ENCODE results near the gene COMMD6. TPM values are rescaled to one million over a fixed set of nuclear protein-coding genes. Genes with fewer than 3 reads are reported as not detected.

COMMD6 gene
- total RNA-seq, 3 donors from 2014 or later (not counting 1 experiment from before 2014, with no cell fraction given): 111 to 149 (median 118) TPM

- Mint-ChIP-seq H3K27ac (no peak overlapping the region), H3K9me3 (peaks cover 0 to 3% of the 10 kb centered on the region in 2 donors), H3K36me3 (peaks cover 16% of the 10 kb centered on the region), H3K27me3 (ENCODE audit: low read depth in 2 of 2) (no peaks in the 10 kb centered on the region), H3K4me3 (no peak overlapping the region), H3K4me1 (peaks cover 0 to 4% of the 10 kb centered on the region in 2 donors)
- ATAC-seq (no peak), DNase-seq (no peak)
- H3K4me3 ChIP-seq (ENCODE audit: low read length): no peak overlapping the region
- H3K9me3 ChIP-seq (ENCODE audit: control insufficient read depth, insufficient read depth, low read length): no peaks in the 10 kb centered on the region
- intact Hi-C loops (cut with micrococcal nuclease): no loop called here
- no peak for TF ChIP-seq CTCF (IDR thresholded peaks at IDR 0.05)
- H3K27me3 ChIP-seq (ENCODE audit: control insufficient read depth, insufficient read depth, low read length): no peaks in the 10 kb centered on the region
- no peak overlapping the region for H3K27ac ChIP-seq (ENCODE audit: low read length)
- no peaks in the 10 kb centered on the region for H3K4me1 ChIP-seq (ENCODE audit: control insufficient read depth, insufficient read depth, low read length)
- WGBS (ENCODE audit: insufficient coverage): 95% methylated on average over 2 of the region's 2 CpGs
- peaks cover 3% of the 10 kb centered on the region for H3K36me3 ChIP-seq (ENCODE audit: control insufficient read depth, insufficient read depth, low read length)
Observed at GRCh38 chr13:75581874-75582640, 44.4 kb upstream of the COMMD6 start.

- H3K36me3 ChIP-seq (ENCODE audit: control insufficient read depth, insufficient read depth, low read length): peaks cover 7% of the 10 kb centered on the region
Observed at GRCh38 chr13:75579529-75579928, 41.9 kb upstream of the COMMD6 start.

GRCh38 chr13:75569576-75569975 lies 31.9 kb upstream of the COMMD6 start:
- Histone ChIP-seq H3K4me1 (ENCODE audit: control insufficient read depth, insufficient read depth, low read length) (no peaks in the 10 kb centered on the region), H3K36me3 (ENCODE audit: control insufficient read depth, insufficient read depth, low read length) (peaks cover 48% of the 10 kb centered on the region), H3K9me3 (ENCODE audit: control insufficient read depth, insufficient read depth, low read length) (no peaks in the 10 kb centered on the region), H3K4me3 (ENCODE audit: low read length) (no peak overlapping the region), H3K27me3 (ENCODE audit: control insufficient read depth, insufficient read depth, low read length) (no peaks in the 10 kb centered on the region), H3K27ac (ENCODE audit: low read length) (no peak overlapping the region)
- 88% methylated on average over 1 of the region's 1 CpG for WGBS (ENCODE audit: insufficient coverage)
- Mint-ChIP-seq H3K27ac (no peak overlapping the region), H3K36me3 (peaks cover 23% of the 10 kb centered on the region), H3K4me1 (peaks cover 0 to 9% of the 10 kb centered on the region in 2 donors), H3K27me3 (ENCODE audit: low read depth in 2 of 2) (no peaks in the 10 kb centered on the region), H3K4me3 (no peak overlapping the region), H3K9me3 (no peaks in the 10 kb centered on the region)
- no peak for ATAC-seq
- TF ChIP-seq CTCF (IDR thresholded peaks at IDR 0.05): no peak
- intact Hi-C loops (cut with micrococcal nuclease): no loop called here
- DNase-seq: no peak

More at GRCh38 chr13:75579529-75579928, 41.9 kb upstream of the COMMD6 start:
- Mint-ChIP-seq H3K27me3 (ENCODE audit: low read depth in 2 of 2) (no peaks in the 10 kb centered on the region), H3K4me1 (peaks cover 0 to 4% of the 10 kb centered on the region in 2 donors), H3K9me3 (peaks cover 0 to 3% of the 10 kb centered on the region in 2 donors), H3K36me3 (peaks cover 19% of the 10 kb centered on the region), H3K4me3 (no peak overlapping the region), H3K27ac (no peak overlapping the region)
- Histone ChIP-seq H3K4me1 (ENCODE audit: control insufficient read depth, insufficient read depth, low read length) (no peaks in the 10 kb centered on the region), H3K9me3 (ENCODE audit: control insufficient read depth, insufficient read depth, low read length) (no peaks in the 10 kb centered on the region), H3K27ac (ENCODE audit: low read length) (no peak overlapping the region), H3K27me3 (ENCODE audit: control insufficient read depth, insufficient read depth, low read length) (no peaks in the 10 kb centered on the region), H3K4me3 (ENCODE audit: low read length) (no peak overlapping the region)
- no peak for TF ChIP-seq CTCF (IDR thresholded peaks at IDR 0.05)
- intact Hi-C loops (cut with micrococcal nuclease): no loop called here
- 80% methylated on average over 1 of the region's 3 CpGs for WGBS (ENCODE audit: insufficient coverage)
- ATAC-seq (no peak), DNase-seq (no peak)

- intact Hi-C loops (cut with micrococcal nuclease): no loop called here
- Mint-ChIP-seq H3K27me3 (ENCODE audit: low read depth in 2 of 2) (no peaks in the 10 kb centered on the region), H3K36me3 (peaks cover 8% of the 10 kb centered on the region), H3K27ac (no peak overlapping the region), H3K4me1 (peaks cover 0 to 4% of the 10 kb centered on the region in 2 donors), H3K9me3 (no peaks in the 10 kb centered on the region), H3K4me3 (no peak overlapping the region)
- ATAC-seq: no peak
- Histone ChIP-seq H3K36me3 (ENCODE audit: control insufficient read depth, insufficient read depth, low read length) (peaks cover 44% of the 10 kb centered on the region), H3K27me3 (ENCODE audit: control insufficient read depth, insufficient read depth, low read length) (no peaks in the 10 kb centered on the region), H3K9me3 (ENCODE audit: control insufficient read depth, insufficient read depth, low read length) (no peaks in the 10 kb centered on the region), H3K4me3 (ENCODE audit: low read length) (no peak overlapping the region), H3K27ac (ENCODE audit: low read length) (no peak overlapping the region), H3K4me1 (ENCODE audit: control insufficient read depth, insufficient read depth, low read length) (no peaks in the 10 kb centered on the region)
- no peak for DNase-seq
- TF ChIP-seq CTCF (IDR thresholded peaks at IDR 0.05): no peak
Observed at GRCh38 chr13:75566658-75567057, 29.0 kb upstream of the COMMD6 start.
